Measurements from ENCODE around the gene CREBBP. TPM values are rescaled to one million over a fixed set of nuclear protein-coding genes. Genes with fewer than 3 reads are reported as not detected.

The CREBBP gene
- total RNA-seq, 2 experiments from 2014 or later: 145 to 152 TPM

DNA sequence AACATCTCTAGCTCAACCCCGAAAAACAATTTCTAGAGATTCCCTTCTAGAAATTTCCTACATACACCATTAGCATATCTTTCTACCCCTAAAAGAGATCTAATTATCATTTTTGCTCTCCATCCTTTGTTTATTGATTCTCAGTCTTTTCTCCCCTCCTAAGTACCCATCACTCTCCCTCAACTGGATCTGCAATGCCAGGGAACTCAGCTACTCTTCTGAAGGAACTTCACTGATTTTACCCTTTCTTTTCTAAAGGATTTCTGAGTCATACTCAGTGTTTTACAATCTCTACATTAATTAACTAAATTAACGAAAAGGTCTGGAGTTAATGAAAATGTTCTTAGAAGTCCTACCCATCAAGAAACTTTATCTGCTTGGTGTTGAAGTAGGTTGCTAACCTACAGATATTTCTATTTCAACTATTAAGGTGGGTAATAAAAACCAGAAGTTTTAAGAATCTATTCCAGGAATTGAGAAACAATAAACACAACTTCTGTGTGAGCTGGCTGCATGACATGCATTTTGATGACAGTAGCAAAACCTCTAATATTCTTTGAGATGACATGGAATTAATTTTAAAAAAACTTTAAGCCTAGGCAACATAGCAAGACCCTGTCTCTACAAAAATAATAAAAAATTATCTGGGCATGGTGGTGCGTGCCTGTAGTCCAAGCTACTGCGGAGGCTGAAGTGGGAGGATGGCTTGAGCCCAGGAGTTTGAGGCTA is 13.6 kb downstream of the CREBBP start:
- peaks cover 61% of the 10 kb centered on the region for H3K4me1 ChIP-seq (ENCODE audit: insufficient read depth, low read length)
- no peaks in the 10 kb centered on the region for H3K36me3 ChIP-seq (ENCODE audit: insufficient read depth, low read length)
- Mint-ChIP-seq H3K4me1 (ENCODE audit: low read depth) (peaks cover 99% of the 10 kb centered on the region), H3K27me3 (no peaks in the 10 kb centered on the region), H3K27ac (no peak overlapping the region), H3K36me3 (ENCODE audit: low read depth) (peaks cover 8% of the 10 kb centered on the region), H3K4me3 (peak overlapping the region; percentile 16), H3K9me3 (no peaks in the 10 kb centered on the region)
- intact Hi-C loops (cut with DNase I, micrococcal nuclease): no loop called here
- ChIA-PET CTCF (interaction anchor here (1.2 to 1.6 kb wide), 2 partner anchors 8 to 10 kb away, joined by 3 to 4 read pairs; no protein-coding TSS in a partner anchor), POLR2A (no interaction called here)
- TF ChIP-seq, protein P1, sequence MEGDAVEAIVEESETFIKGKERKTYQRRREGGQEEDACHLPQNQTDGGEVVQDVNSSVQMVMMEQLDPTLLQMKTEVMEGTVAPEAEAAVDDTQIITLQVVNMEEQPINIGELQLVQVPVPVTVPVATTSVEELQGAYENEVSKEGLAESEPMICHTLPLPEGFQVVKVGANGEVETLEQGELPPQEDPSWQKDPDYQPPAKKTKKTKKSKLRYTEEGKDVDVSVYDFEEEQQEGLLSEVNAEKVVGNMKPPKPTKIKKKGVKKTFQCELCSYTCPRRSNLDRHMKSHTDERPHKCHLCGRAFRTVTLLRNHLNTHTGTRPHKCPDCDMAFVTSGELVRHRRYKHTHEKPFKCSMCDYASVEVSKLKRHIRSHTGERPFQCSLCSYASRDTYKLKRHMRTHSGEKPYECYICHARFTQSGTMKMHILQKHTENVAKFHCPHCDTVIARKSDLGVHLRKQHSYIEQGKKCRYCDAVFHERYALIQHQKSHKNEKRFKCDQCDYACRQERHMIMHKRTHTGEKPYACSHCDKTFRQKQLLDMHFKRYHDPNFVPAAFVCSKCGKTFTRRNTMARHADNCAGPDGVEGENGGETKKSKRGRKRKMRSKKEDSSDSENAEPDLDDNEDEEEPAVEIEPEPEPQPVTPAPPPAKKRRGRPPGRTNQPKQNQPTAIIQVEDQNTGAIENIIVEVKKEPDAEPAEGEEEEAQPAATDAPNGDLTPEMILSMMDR (IDR thresholded peaks at IDR 0.05): no peak
- no peak for ATAC-seq (ENCODE audit: poor library complexity)
- no peaks in the 10 kb centered on the region for H3K9me3 ChIP-seq (ENCODE audit: control insufficient read depth in 1 of 2, insufficient read depth in 1 of 2, low read length in 2 of 2)
- no peak overlapping the region for H3K27ac ChIP-seq (ENCODE audit: low read depth in 1 of 2, low read length in 2 of 2)
- no peak for DNase-seq
- no peaks in the 10 kb centered on the region for H3K27me3 ChIP-seq (ENCODE audit: control insufficient read depth in 1 of 2, insufficient read depth in 2 of 2, low read length in 2 of 2)
- H3K4me3 ChIP-seq (ENCODE audit: low read length): no peak overlapping the region

DNA sequence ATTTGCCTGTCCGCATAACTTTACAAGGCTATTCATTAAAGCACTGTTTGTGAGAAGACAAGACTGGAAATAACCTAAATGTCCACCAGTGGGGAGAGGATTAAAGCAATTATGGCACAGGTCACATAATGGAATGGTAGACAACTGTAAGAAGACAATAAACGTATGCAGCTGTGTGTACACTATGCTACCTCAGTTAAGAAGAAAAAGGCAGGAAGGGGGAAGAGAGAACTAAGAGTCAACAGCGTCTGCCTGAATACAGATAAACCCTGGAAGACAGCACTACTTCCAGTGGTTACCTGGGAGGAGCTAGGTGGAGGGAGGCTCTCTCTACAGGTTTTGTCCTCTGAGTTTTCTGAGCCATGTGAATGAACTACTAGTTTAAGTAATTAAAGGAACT is 15.3 kb downstream of the CREBBP start:
- Histone ChIP-seq H3K27ac (ENCODE audit: low read depth in 1 of 2, low read length in 2 of 2) (no peak overlapping the region), H3K4me3 (ENCODE audit: low read length) (no peak overlapping the region), H3K27me3 (ENCODE audit: control insufficient read depth in 1 of 2, insufficient read depth in 2 of 2, low read length in 2 of 2) (no peaks in the 10 kb centered on the region), H3K9me3 (ENCODE audit: control insufficient read depth in 1 of 2, insufficient read depth in 1 of 2, low read length in 2 of 2) (no peaks in the 10 kb centered on the region), H3K4me1 (ENCODE audit: insufficient read depth, low read length) (peaks cover 63% of the 10 kb centered on the region), H3K36me3 (ENCODE audit: insufficient read depth, low read length) (no peaks in the 10 kb centered on the region)
- Mint-ChIP-seq H3K27me3 (no peaks in the 10 kb centered on the region), H3K4me1 (ENCODE audit: low read depth) (peaks cover 97% of the 10 kb centered on the region), H3K27ac (peak overlapping the region; percentile 58), H3K4me3 (peak overlapping the region; percentile 2), H3K36me3 (ENCODE audit: low read depth) (peaks cover 9% of the 10 kb centered on the region), H3K9me3 (no peaks in the 10 kb centered on the region)
- DNase-seq (no peak), ATAC-seq (ENCODE audit: poor library complexity) (no peak)
- ChIA-PET CTCF (interaction anchor here (1.0 to 1.4 kb wide), 2 partner anchors 12 to 16 kb away, joined by 3 to 4 read pairs; no protein-coding TSS in a partner anchor), POLR2A (interaction anchor here (0.7 kb wide), 1 partner anchor 15 kb away, joined by 3 read pairs; the partner anchor contains the start of gene CREBBP)
- TF ChIP-seq, protein P1 (IDR thresholded peaks at IDR 0.05): no peak
- intact Hi-C loops (cut with DNase I, micrococcal nuclease): loop anchor here in 1 of 2 experiments (2.0 kb wide), 1 partner anchor 30 kb away; no protein-coding TSS in a partner anchor

DNA sequence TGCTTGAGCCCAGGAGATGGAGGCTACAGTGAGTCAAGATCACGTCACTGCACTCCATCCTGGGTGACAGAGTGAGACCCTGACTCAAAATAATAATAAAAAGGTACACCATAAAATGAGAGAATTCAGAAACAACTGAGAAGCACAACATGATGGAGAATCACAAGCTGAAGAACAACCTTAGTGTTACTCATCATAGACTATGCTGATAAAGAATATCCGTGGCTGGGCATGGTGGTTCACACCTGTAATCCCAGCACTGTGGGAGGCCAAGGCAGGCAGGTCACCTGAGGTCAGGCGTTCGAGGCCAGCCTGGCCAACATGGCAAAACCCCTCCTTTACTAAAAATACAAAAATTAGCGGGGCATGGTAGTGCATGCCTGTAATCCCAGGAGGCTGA is 16.0 kb downstream of the CREBBP start:
- ChIA-PET CTCF (no interaction called here), POLR2A (no interaction called here)
- Histone ChIP-seq H3K9me3 (ENCODE audit: control insufficient read depth in 1 of 2, insufficient read depth in 1 of 2, low read length in 2 of 2) (no peaks in the 10 kb centered on the region), H3K27ac (ENCODE audit: low read depth in 1 of 2, low read length in 2 of 2) (no peak overlapping the region), H3K36me3 (ENCODE audit: insufficient read depth, low read length) (no peaks in the 10 kb centered on the region), H3K4me3 (ENCODE audit: low read length) (no peak overlapping the region), H3K27me3 (ENCODE audit: control insufficient read depth in 1 of 2, insufficient read depth in 2 of 2, low read length in 2 of 2) (no peaks in the 10 kb centered on the region), H3K4me1 (ENCODE audit: insufficient read depth, low read length) (peaks cover 68% of the 10 kb centered on the region)
- peaks cover 8% of the 10 kb centered on the region for H3K36me3 Mint-ChIP-seq (ENCODE audit: low read depth)
- no peaks in the 10 kb centered on the region for H3K27me3 Mint-ChIP-seq
- no peaks in the 10 kb centered on the region for H3K9me3 Mint-ChIP-seq
- H3K4me3 Mint-ChIP-seq: peak overlapping the region; percentile 7
- TF ChIP-seq, protein P1 (IDR thresholded peaks at IDR 0.05): no peak
- DNase-seq (no peak), ATAC-seq (ENCODE audit: poor library complexity) (no peak)
- peaks cover 97% of the 10 kb centered on the region for H3K4me1 Mint-ChIP-seq (ENCODE audit: low read depth)
- intact Hi-C loops (cut with DNase I, micrococcal nuclease): loop anchor here in 1 of 2 experiments (2.0 kb wide), 1 partner anchor 30 kb away; no protein-coding TSS in a partner anchor
- no peak overlapping the region for H3K27ac Mint-ChIP-seq

Measured in CD4-positive, alpha-beta T cell (primary cell).